ENCODE data around the gene HES3.

GRCh38 chr1:6202256-6202655, 41.7 kb upstream of the HES3 start:
- TF ChIP-seq CTCF (conservative IDR thresholded peaks at IDR 0.05; ENCODE audit: low read length), result no peak
- TF ChIP-seq EZH2phosphoT487 (IDR thresholded peaks at IDR 0.05; ENCODE audit: borderline replicate concordance, low read depth, low read length), result no peak
